GM23338 (cell line): ENCODE measurements around the gene EPG5. TPM values are rescaled to one million over a fixed set of nuclear protein-coding genes. Genes with fewer than 3 reads are reported as not detected.

Experiments
- ATAC-seq: fragments of 200-7000 bp; cut with Tn5 transposase; 3 replicates; pipeline ENCODE4 v1.9.1; 2020
- DNase-seq: peaks from one replicate; pipeline ENCODE4 v3.0.0-alpha.2; 2015; ENCODE audit warnings: low spot score
- H2AFZ ChIP-seq: fragments of 200-600 bp; sonication (generic); 2 replicates; pipeline ENCODE4 v1.8.0; 2016; ENCODE audit warnings: antibody characterized with exemption, mild to moderate bottlenecking, moderate library complexity
- H3F3A ChIP-seq: fragments of 200-600 bp; sonication (generic); replicated peaks from 2 replicates; pipeline ENCODE4 v1.8.0; 2017; ENCODE audit warnings: antibody characterized with exemption, mixed run types, low read depth
- H3K27ac ChIP-seq: fragments of 200-600 bp; sonication (generic); 2 replicates; pipeline ENCODE4 v1.6.1; 2016; ENCODE audit warnings: low read depth
- H3K27me3 ChIP-seq: fragments of 200-600 bp; sonication (generic); 2 replicates; pipeline ENCODE4 v1.8.0; 2016; ENCODE audit warnings: mild to moderate bottlenecking, mixed run types, moderate library complexity; ENCODE audit not compliant: insufficient read depth
- H3K36me3 ChIP-seq: fragments of 200-600 bp; sonication (generic); 2 replicates; pipeline ENCODE4 v1.8.0; 2016; ENCODE audit warnings: mild to moderate bottlenecking; ENCODE audit not compliant: insufficient read depth
- H3K4me1 ChIP-seq: fragments of 200-600 bp; sonication (generic); 2 replicates; pipeline ENCODE4 v1.8.0; 2016; ENCODE audit warnings: mild to moderate bottlenecking, moderate library complexity; ENCODE audit not compliant: insufficient read depth
- H3K4me2 ChIP-seq: fragments of 200-600 bp; sonication (generic); 2 replicates; pipeline ENCODE4 v1.7.1; 2017; ENCODE audit warnings: mixed run types
- H3K4me3 ChIP-seq: fragments of 200-600 bp; sonication (generic); 2 replicates; pipeline ENCODE4 v1.6.1; 2016; ENCODE audit warnings: mixed run types
- H3K79me2 ChIP-seq: fragments of 200-600 bp; sonication (generic); replicated peaks from 2 replicates; pipeline ENCODE4 v1.8.0; 2017; ENCODE audit warnings: mild to moderate bottlenecking; ENCODE audit not compliant: insufficient read depth
- H3K9me2 ChIP-seq: fragments of 200-600 bp; sonication (generic); 2 replicates; pipeline ENCODE4 v1.8.0; 2017; ENCODE audit not compliant: insufficient read depth
- H4K20me1 ChIP-seq: fragments of 200-600 bp; sonication (generic); replicated peaks from 2 replicates; pipeline ENCODE4 v1.8.0; 2017; ENCODE audit warnings: mild to moderate bottlenecking; ENCODE audit not compliant: insufficient read depth
- H3K27ac Mint-ChIP-seq: 2 replicates; pipeline ENCODE4 v1.8.0; 2020; ENCODE audit warnings: inconsistent platforms, mild to moderate bottlenecking, moderate library complexity, mixed read lengths
- H3K27me3 Mint-ChIP-seq: 3 replicates; pipeline ENCODE4 v1.8.0; 2022; ENCODE audit warnings: low read depth, mild to moderate bottlenecking, moderate library complexity, mixed read lengths, inconsistent platforms; ENCODE audit not compliant: insufficient read depth, poor library complexity
- H3K36me3 Mint-ChIP-seq: 3 replicates; pipeline ENCODE4 v1.8.0; 2021; ENCODE audit warnings: low read depth, mild to moderate bottlenecking, inconsistent platforms, moderate library complexity, mixed read lengths
- H3K4me1 Mint-ChIP-seq: 3 replicates; pipeline ENCODE4 v1.8.0; 2020; ENCODE audit warnings: mild to moderate bottlenecking, inconsistent platforms, mixed read lengths
- H3K4me3 Mint-ChIP-seq: 3 replicates; pipeline ENCODE4 v1.8.0; 2021; ENCODE audit warnings: moderate library complexity, mild to moderate bottlenecking, inconsistent platforms, mixed read lengths
- H3K9me3 Mint-ChIP-seq: 3 replicates; pipeline ENCODE4 v1.8.0; 2020; ENCODE audit warnings: moderate library complexity, mild to moderate bottlenecking, inconsistent platforms, mixed read lengths
- CREB1 ChIP-seq: fragments of 250-450 bp; sonication (Bioruptor Pico); IDR thresholded peaks from 2 replicates; pipeline ENCODE4 v1.5.0; 2020; ENCODE audit warnings: low read depth, mild to moderate bottlenecking, moderate library complexity
- CTCF ChIP-seq, 2 experiments: fragments of 200-600 bp in 1 of 2; sonication (generic) in 1 of 2; conservative IDR thresholded peaks; 2 replicates each; pipeline versions ENCODE4 v1.5.1 to v1.6.1; 2016 to 2017; ENCODE audit warnings: antibody characterized with exemption in 2 of 2, low read depth in 2 of 2, mild to moderate bottlenecking in 2 of 2, moderate library complexity in 1 of 2
- ETS1 ChIP-seq: IDR thresholded peaks from 2 replicates; pipeline ENCODE4 v1.6.1; 2016; ENCODE audit warnings: antibody characterized with exemption
- EZH2 ChIP-seq: fragments of 200-600 bp; sonication (generic); IDR thresholded peaks from one replicate; pipeline ENCODE4 v1.8.0; 2017; ENCODE audit warnings: antibody characterized with exemption, mild to moderate bottlenecking, low read depth; ENCODE audit not compliant: unreplicated experiment
- EZH2phosphoT487 ChIP-seq: fragments of 200-600 bp; sonication (generic); IDR thresholded peaks from one replicate; pipeline ENCODE4 v1.8.1; 2018; ENCODE audit warnings: antibody characterized with exemption; ENCODE audit not compliant: unreplicated experiment
- JUNB ChIP-seq: IDR thresholded peaks from one replicate; pipeline ENCODE4 v1.6.1; 2016; ENCODE audit warnings: antibody characterized with exemption; ENCODE audit not compliant: unreplicated experiment
- NANOG ChIP-seq: IDR thresholded peaks from 2 replicates; pipeline ENCODE4 v1.6.1; 2016; ENCODE audit warnings: antibody characterized with exemption, borderline replicate concordance
- POLR2AphosphoS5 ChIP-seq: IDR thresholded peaks from 2 replicates; pipeline ENCODE4 v1.6.1; 2016; ENCODE audit warnings: antibody characterized with exemption, low read depth
- ZNF114 ChIP-seq: fragments of 250-450 bp; sonication (Bioruptor Pico); IDR thresholded peaks from 2 replicates; pipeline ENCODE4 v1.5.0; 2020; ENCODE audit warnings: mild to moderate bottlenecking, moderate library complexity
- ZNF331 ChIP-seq: fragments of 250-450 bp; sonication (Bioruptor Pico); IDR thresholded peaks from 2 replicates; pipeline ENCODE4 v1.5.0; 2020; ENCODE audit warnings: low read depth, mild to moderate bottlenecking, moderate library complexity
- polyA plus RNA-seq: library from polyadenylated mRNA; unstranded; fragments of >200 nt; fragmentation: Nextera tagmentation; extraction: Ambion mirVana; gene quantifications from 2 replicates; pipeline ENCODE4 v1.2.1, GENCODE V29; 2016
- total RNA-seq: library from RNA; depleted of rRNA; stranded (reverse); fragments of >200 nt; shearing (Covaris generic); gene quantifications from 2 replicates; pipeline ENCODE4 v1.2.3, GENCODE V29; 2014

The EPG5 gene
- total and polyA plus RNA-seq, 2 experiments from 2014 or later: 4.1 to 29.2 TPM

DNA sequence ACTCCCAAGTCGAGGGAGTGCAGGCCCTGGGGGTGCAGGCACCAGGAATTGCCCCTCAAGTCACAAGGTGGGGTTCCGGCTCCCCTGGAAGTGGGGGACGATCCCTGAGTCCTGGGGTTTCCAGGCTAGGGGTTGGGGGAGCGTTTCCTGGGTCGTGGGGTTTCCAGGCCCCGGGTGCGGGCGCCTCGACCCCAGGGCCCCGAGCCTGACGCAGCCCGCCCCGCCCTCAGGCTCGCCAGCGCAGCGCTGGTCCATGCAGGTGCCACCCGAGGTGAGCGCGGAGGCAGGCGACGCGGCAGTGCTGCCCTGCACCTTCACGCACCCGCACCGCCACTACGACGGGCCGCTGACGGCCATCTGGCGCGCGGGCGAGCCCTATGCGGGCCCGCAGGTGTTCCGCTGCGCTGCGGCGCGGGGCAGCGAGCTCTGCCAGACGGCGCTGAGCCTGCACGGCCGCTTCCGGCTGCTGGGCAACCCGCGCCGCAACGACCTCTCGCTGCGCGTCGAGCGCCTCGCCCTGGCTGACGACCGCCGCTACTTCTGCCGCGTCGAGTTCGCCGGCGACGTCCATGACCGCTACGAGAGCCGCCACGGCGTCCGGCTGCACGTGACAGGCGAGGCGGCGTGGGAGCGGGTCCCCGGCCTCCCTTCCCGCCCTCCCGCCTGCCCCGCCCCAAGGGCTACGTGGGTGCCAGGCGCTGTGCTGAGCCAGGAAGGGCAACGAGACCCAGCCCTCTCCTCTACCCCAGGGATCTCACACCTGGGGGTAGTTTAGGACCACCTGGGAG, 129.7 kb downstream of the EPG5 start:
- Histone ChIP-seq H3K79me2 (no peaks in the 10 kb centered on the region), H3K36me3 (no peaks in the 10 kb centered on the region), H3K4me3 (peak overlapping the region; percentile 50), H3K4me2 (peak overlapping the region; percentile 75), H4K20me1 (no peaks in the 10 kb centered on the region), H3K27ac (no peak overlapping the region), H3K27me3 (peaks cover 27% of the 10 kb centered on the region), H3K9me2 (no peaks in the 10 kb centered on the region), H3K4me1 (peaks cover 15% of the 10 kb centered on the region; the same call in 1 of the 2 replicates), H2AFZ (peak overlapping the region; percentile 84), H3F3A (0 out of 2 replicates have a peak, but pooled peaks cover 4% of the 10 kb centered on the region)
- TF ChIP-seq JUNB (no peak), CTCF (conservative IDR thresholded peaks at IDR 0.05; ENCODE audit: low read depth in 2 of 2) (peak in 1 of 2 experiments; percentile 65; a peak in 2 of 4 replicates), ZNF114 (CRISPR knock-in tag) (no peak), NANOG (no peak), EZH2phosphoT487 (no peak), POLR2AphosphoS5 (no peak), ZNF331 (CRISPR knock-in tag) (no peak), CREB1 (CRISPR knock-in tag) (peak; percentile 60; the same call in 1 of the 2 replicates), EZH2 (no peak), ETS1 (no peak)
- peaks cover 20% of the 10 kb centered on the region for H3K4me1 Mint-ChIP-seq
- peaks cover 18% of the 10 kb centered on the region for H3K27me3 Mint-ChIP-seq
- ATAC-seq: peak; percentile 78
- peak overlapping the region; percentile 54; the same call in 1 of the 3 replicates for H3K4me3 Mint-ChIP-seq
- H3K36me3 Mint-ChIP-seq: no peaks in the 10 kb centered on the region; the same call in 2 of the 3 replicates
- H3K27ac Mint-ChIP-seq: no peak overlapping the region
- peak; percentile 89 for DNase-seq
- H3K9me3 Mint-ChIP-seq: no peaks in the 10 kb centered on the region
